Breast epithelium (tissue), 4 donors: Measurements from ENCODE around the gene FAM20C. TPM values are rescaled to one million over a fixed set of nuclear protein-coding genes. Genes with fewer than 3 reads are reported as not detected.

ENCODE experiments used
- DNase-seq, 2 donors: peaks; one replicate each; pipeline ENCODE4 v3.0.0-alpha.2; 2019; ENCODE audit warnings: low spot score in 2 of 2
- H3K27ac ChIP-seq, 2 donors: fragments of 200-600 bp; sonication (generic) in 1 of 2; one replicate each; pipeline ENCODE4 v1.5.1; 2016 to 2019; ENCODE audit warnings: mild to moderate bottlenecking in 1 of 2
- H3K27me3 ChIP-seq, 2 donors: fragments of 200-600 bp; sonication (generic) in 1 of 2; one replicate each; pipeline versions ENCODE4 v1.5.1 to v1.6.0; 2017 to 2019; ENCODE audit warnings: control low read depth in 1 of 2, mild to moderate bottlenecking in 1 of 2
- H3K36me3 ChIP-seq: fragments of 200-600 bp; one replicate; pipeline ENCODE4 v1.5.1; 2019
- H3K4me1 ChIP-seq, 2 donors: fragments of 200-600 bp; sonication (generic); one replicate each; pipeline ENCODE4 v1.5.1; 2016 to 2019; ENCODE audit warnings: control low read depth in 1 of 2
- H3K4me3 ChIP-seq, 3 donors: fragments of 200-600 bp; sonication (generic); 1 replicate in 2 of 3; 2 replicates in 1 of 3; pipeline ENCODE4 v1.5.1; 2016 to 2019; ENCODE audit warnings: mild to moderate bottlenecking in 3 of 3, moderate library complexity in 2 of 3
- H3K9me3 ChIP-seq, 2 donors: fragments of 200-600 bp; sonication (generic) in 1 of 2; one replicate each; pipeline ENCODE4 v1.5.1; 2016 to 2019; ENCODE audit warnings: control low read depth in 1 of 2
- POLR2A ChIP-seq: fragments of 450-650 bp; IDR thresholded peaks from one replicate; pipeline ENCODE4 v1.6.1; 2016; ENCODE audit warnings: antibody characterized with exemption, mild to moderate bottlenecking, moderate library complexity
- POLR2AphosphoS5 ChIP-seq, 3 donors: sonication (generic); formaldehyde crosslinking; IDR thresholded peaks; one replicate each; pipeline ENCODE4 v1.6.1; 2017; ENCODE audit warnings: antibody characterized with exemption in 3 of 3
- intact Hi-C: fragments of 100-400 bp; cut with DNase I; formaldehyde crosslinking; loops from one replicate; pipeline ENCODE4 v1.15.1; 2023; ENCODE audit warnings: low total_unique reads
- total RNA-seq, 3 donors: library from RNA; depleted of rRNA; stranded (reverse); fragments of >200 nt; gene quantifications; one replicate each; pipeline ENCODE4 v1.1.0, GENCODE V29; 2016
- TF ChIP-seq, protein P1 (sequence below), 3 donors: fragments of 450-650 bp; IDR thresholded peaks; one replicate each; pipeline ENCODE4 v1.5.1; 2016 to 2017; ENCODE audit warnings: antibody characterized with exemption in 3 of 3, mild to moderate bottlenecking in 3 of 3, moderate library complexity in 3 of 3

Gene FAM20C
- total RNA-seq, 3 donors from 2014 or later, result 30.7 to 73.7 (median 71.0) TPM

- no peaks in the 10 kb centered on the region for H3K27me3 ChIP-seq
- TF ChIP-seq POLR2A, result no peak
- TF ChIP-seq, protein P1, sequence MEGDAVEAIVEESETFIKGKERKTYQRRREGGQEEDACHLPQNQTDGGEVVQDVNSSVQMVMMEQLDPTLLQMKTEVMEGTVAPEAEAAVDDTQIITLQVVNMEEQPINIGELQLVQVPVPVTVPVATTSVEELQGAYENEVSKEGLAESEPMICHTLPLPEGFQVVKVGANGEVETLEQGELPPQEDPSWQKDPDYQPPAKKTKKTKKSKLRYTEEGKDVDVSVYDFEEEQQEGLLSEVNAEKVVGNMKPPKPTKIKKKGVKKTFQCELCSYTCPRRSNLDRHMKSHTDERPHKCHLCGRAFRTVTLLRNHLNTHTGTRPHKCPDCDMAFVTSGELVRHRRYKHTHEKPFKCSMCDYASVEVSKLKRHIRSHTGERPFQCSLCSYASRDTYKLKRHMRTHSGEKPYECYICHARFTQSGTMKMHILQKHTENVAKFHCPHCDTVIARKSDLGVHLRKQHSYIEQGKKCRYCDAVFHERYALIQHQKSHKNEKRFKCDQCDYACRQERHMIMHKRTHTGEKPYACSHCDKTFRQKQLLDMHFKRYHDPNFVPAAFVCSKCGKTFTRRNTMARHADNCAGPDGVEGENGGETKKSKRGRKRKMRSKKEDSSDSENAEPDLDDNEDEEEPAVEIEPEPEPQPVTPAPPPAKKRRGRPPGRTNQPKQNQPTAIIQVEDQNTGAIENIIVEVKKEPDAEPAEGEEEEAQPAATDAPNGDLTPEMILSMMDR (IDR thresholded peaks at IDR 0.05), result no peak
- no peak for TF ChIP-seq POLR2AphosphoS5 (IDR thresholded peaks at IDR 0.05)
- DNase-seq, result no peak
- H3K36me3 ChIP-seq, result no peaks in the 10 kb centered on the region
- intact Hi-C loops, result no loop called here
- no peaks in the 10 kb centered on the region for H3K9me3 ChIP-seq
- no peaks in the 10 kb centered on the region for H3K4me1 ChIP-seq
- H3K4me3 ChIP-seq, result no peak overlapping the region
- H3K27ac ChIP-seq, result no peak overlapping the region
These were observed 19.3 kb downstream of the FAM20C start for GRCh38 chr7:211715-212058.

GRCh38 chr7:212754-213153, 20.4 kb downstream of the FAM20C start:
- Histone ChIP-seq H3K36me3 (no peaks in the 10 kb centered on the region), H3K4me1 (no peaks in the 10 kb centered on the region), H3K27ac (no peak overlapping the region), H3K4me3 (no peak overlapping the region), H3K9me3 (no peaks in the 10 kb centered on the region), H3K27me3 (no peaks in the 10 kb centered on the region)
- DNase-seq, result no peak
- intact Hi-C loops, result no loop called here
- no peak for TF ChIP-seq POLR2AphosphoS5 (IDR thresholded peaks at IDR 0.05)
- TF ChIP-seq, protein P1 (IDR thresholded peaks at IDR 0.05), result no peak
- TF ChIP-seq POLR2A, result no peak

DNA sequence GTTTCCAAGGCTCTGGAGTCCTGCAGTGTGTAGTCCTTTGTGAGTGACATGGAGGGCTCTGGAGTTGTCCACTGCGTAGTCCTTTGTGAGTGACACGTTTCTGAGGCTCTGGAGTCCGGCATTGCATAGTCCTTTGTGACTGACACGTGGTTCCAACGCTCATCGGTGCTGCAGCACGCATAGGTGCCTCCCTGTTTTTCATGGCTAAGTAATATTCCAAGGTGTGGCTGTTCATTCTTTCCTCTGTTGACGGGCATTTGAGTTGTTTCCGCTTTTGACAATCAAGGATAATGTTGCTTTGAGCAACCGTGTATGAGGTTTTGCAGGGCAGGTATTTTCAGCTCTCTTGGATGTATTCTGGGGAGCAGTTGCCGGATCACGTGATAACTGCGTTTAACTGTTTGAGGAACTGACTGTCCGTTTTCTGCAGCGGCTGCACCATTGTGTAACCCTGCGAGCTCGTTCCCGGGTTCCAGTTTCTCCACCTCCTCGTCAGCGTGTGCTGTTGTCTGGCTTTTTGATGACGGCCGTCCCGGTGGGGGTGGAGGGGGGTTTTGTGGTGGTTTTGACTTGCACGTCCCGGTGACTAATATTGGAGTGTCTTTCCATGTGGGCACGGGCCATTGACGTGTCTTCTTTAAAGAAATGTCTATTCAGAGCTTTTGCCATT, 21.1 kb downstream of the FAM20C start:
- Histone ChIP-seq H3K9me3 (no peaks in the 10 kb centered on the region), H3K4me1 (no peaks in the 10 kb centered on the region), H3K36me3 (no peaks in the 10 kb centered on the region), H3K4me3 (no peak overlapping the region), H3K27ac (no peak overlapping the region), H3K27me3 (no peaks in the 10 kb centered on the region)
- TF ChIP-seq, protein P1 (IDR thresholded peaks at IDR 0.05), result no peak
- no peak for TF ChIP-seq POLR2A
- no peak for TF ChIP-seq POLR2AphosphoS5 (IDR thresholded peaks at IDR 0.05)
- no peak for DNase-seq
- intact Hi-C loops, result no loop called here

- H3K27me3 ChIP-seq, result no peaks in the 10 kb centered on the region
- H3K4me3 ChIP-seq, result peak overlapping the region in 1 of 3 donors; percentile 37
- H3K36me3 ChIP-seq, result no peaks in the 10 kb centered on the region
- DNase-seq, result peak in 1 of 2 donors; percentile 73
- H3K4me1 ChIP-seq, result no peaks in the 10 kb centered on the region
- H3K27ac ChIP-seq, result peak overlapping the region in 1 of 2 donors; percentile 65
- H3K9me3 ChIP-seq, result no peaks in the 10 kb centered on the region
- intact Hi-C loops, result no loop called here
- TF ChIP-seq, protein P1 (IDR thresholded peaks at IDR 0.05), result no peak
- TF ChIP-seq POLR2A, result no peak
- no peak for TF ChIP-seq POLR2AphosphoS5 (IDR thresholded peaks at IDR 0.05)
These were observed 22.2 kb downstream of the FAM20C start for GRCh38 chr7:214410-215212.
